Heart left ventricle (tissue), 13 donors: ENCODE measurements around the gene ARMH4.

Experiments used
- POLR2A ChIP-seq, 2 donors: fragments of 450-650 bp; IDR thresholded peaks; one replicate each; pipeline ENCODE4 v1.6.1; 2017; ENCODE audit warnings: antibody characterized with exemption in 2 of 2, mild to moderate bottlenecking in 2 of 2, moderate library complexity in 2 of 2
- TF ChIP-seq, protein P1 (sequence below), 12 donors: fragments of 200-600 bp; sonication (generic) in 4 of 12; IDR thresholded peaks; one replicate each; pipeline versions ENCODE4 v1.5.0 to v1.8.0; 2018 to 2022; ENCODE audit warnings: antibody characterized with exemption in 12 of 12, mild to moderate bottlenecking in 5 of 12
- donor health status: ischemic (EF 13 %, LVEDD 7.1; RV severe dilation, severe dysfunction).
- donor health status: DM: no; HTN: yes; CAD: no.
- donor health status: DM: no; HTN: no; CAD: no.
- donor health status: ischemic (EF 25% LVEDD 6.9; RV normal size, moderate dysfunction).
- donor health status: ischemic (EF 25% LVEDD 5.7; RV mildly dilated, moderate dysfunction).
- donor health status: ischemic (EF 35%, LVEDD 5.7; RV mildly dilated, moderate dysfunction).
- donor health status: nonischemic (EF 11% LVEDD 7.7; RV severe dilation, severe dysfunction).
- donor health status: DM: yes; HTN: yes; CAD: no.
- donor health status: PGD.
- donor health status: ischemic (EF 29% LVEDD 5.4; RV normal size, mild dysfunction).
- donor health status: nonischemic (EF 23%, LVEDD 6.1; RV moderate dilation, normal function).

DNA sequence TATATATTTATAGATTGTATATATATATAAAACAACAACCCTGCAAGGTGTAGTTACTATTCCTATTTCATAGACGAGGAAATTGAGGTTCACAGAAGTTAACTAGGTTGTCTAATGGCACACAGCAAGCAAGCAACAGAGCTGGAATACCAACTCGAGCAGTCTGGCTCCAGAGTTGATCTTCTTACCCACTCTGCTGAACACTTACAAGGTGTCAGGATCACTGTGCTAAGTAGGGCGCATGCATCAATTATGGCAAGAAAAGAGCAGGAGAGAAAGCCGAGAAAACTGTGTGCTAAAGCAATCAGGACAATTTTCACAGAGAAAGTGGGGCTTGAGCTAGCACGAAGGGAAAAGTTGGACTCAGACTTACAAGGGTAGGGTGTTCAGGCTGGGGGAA is 15.9 kb upstream of the ARMH4 start:
- TF ChIP-seq, protein P1, sequence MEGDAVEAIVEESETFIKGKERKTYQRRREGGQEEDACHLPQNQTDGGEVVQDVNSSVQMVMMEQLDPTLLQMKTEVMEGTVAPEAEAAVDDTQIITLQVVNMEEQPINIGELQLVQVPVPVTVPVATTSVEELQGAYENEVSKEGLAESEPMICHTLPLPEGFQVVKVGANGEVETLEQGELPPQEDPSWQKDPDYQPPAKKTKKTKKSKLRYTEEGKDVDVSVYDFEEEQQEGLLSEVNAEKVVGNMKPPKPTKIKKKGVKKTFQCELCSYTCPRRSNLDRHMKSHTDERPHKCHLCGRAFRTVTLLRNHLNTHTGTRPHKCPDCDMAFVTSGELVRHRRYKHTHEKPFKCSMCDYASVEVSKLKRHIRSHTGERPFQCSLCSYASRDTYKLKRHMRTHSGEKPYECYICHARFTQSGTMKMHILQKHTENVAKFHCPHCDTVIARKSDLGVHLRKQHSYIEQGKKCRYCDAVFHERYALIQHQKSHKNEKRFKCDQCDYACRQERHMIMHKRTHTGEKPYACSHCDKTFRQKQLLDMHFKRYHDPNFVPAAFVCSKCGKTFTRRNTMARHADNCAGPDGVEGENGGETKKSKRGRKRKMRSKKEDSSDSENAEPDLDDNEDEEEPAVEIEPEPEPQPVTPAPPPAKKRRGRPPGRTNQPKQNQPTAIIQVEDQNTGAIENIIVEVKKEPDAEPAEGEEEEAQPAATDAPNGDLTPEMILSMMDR (IDR thresholded peaks at IDR 0.05): no peak
- no peak for TF ChIP-seq POLR2A (IDR thresholded peaks at IDR 0.05)
